GM12872 (cell line): Measurements from ENCODE around the gene PLCB4.

Experiments used
- TF ChIP-seq, protein P1 (sequence below): IDR thresholded peaks from 3 replicates; pipeline ENCODE4 v1.5.1; 2011; ENCODE audit warnings: low read depth, mild to moderate bottlenecking, low read length, moderate library complexity; ENCODE audit not compliant: insufficient read depth

The PLCB4 gene

GRCh38 chr20:9072861-9073500, 4.1 kb downstream of the PLCB4 start:
- TF ChIP-seq, protein P1, sequence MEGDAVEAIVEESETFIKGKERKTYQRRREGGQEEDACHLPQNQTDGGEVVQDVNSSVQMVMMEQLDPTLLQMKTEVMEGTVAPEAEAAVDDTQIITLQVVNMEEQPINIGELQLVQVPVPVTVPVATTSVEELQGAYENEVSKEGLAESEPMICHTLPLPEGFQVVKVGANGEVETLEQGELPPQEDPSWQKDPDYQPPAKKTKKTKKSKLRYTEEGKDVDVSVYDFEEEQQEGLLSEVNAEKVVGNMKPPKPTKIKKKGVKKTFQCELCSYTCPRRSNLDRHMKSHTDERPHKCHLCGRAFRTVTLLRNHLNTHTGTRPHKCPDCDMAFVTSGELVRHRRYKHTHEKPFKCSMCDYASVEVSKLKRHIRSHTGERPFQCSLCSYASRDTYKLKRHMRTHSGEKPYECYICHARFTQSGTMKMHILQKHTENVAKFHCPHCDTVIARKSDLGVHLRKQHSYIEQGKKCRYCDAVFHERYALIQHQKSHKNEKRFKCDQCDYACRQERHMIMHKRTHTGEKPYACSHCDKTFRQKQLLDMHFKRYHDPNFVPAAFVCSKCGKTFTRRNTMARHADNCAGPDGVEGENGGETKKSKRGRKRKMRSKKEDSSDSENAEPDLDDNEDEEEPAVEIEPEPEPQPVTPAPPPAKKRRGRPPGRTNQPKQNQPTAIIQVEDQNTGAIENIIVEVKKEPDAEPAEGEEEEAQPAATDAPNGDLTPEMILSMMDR = no peak

- TF ChIP-seq, protein P1 = no peak
Observed at GRCh38 chr20:9075264-9076095, 6.6 kb downstream of the PLCB4 start.

- TF ChIP-seq, protein P1 = no peak
Observed at GRCh38 chr20:9076440-9076839, 7.6 kb downstream of the PLCB4 start.

GRCh38 chr20:9078826-9079731, 10.2 kb downstream of the PLCB4 start:
- TF ChIP-seq, protein P1 = no peak

DNA sequence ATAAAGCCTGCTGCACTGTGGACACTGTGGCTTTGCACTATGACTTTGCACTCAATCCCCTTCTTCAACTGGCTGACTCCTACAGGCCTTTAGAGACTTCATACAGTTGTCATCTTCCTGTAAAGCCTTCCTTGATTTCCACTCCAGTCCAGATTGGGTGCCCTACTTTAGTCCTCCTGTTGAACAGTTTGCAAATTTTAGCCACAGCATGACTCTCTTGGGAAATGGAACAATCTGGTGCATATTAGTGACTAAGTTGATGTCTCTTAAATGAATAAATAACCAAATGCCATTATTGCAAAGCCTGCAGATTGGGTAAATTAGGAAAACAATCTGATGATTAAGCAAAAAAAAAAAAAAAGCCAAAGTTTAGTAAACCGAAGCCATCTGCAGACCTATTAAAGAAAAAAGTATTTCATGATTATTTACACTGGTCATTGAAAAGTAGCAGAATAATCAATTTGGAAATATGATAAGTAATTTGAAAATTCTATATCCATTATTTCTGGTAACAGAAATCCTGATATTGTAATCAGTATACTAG, 12.6 kb downstream of the PLCB4 start:
- TF ChIP-seq, protein P1 = no peak

DNA sequence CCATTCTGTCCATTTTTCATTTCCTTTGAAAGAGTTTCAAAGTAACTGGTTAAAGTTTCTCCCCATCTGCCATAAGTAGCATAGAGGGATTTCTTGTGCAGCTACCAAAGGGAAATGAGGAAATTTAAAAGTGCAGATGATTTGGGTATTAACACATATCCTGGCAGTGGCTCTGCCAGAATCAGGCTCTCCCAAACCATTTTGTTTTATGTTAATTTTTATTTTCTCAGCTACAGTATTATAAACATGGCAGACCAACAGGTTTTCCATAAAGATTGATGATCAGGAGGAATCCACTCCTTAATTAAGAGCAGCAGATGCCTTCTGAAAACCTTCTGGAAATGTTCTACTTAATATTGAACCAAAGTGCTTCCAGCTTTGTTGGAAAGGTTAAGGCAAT, 13.9 kb downstream of the PLCB4 start:
- TF ChIP-seq, protein P1 = no peak
